Medulla oblongata (tissue), 1 donor: ENCODE measurements around the gene PIGL.
"Not testable (repeated sequence)": the region's sequence is repeated elsewhere in the genome, so short reads cannot be mapped to it uniquely, and the experiment has no call there.

Experiments used
- DNase-seq: peaks from one replicate; pipeline ENCODE4 v3.0.0-alpha.2; 2015; ENCODE audit errors: extremely low spot score

PIGL gene

DNA sequence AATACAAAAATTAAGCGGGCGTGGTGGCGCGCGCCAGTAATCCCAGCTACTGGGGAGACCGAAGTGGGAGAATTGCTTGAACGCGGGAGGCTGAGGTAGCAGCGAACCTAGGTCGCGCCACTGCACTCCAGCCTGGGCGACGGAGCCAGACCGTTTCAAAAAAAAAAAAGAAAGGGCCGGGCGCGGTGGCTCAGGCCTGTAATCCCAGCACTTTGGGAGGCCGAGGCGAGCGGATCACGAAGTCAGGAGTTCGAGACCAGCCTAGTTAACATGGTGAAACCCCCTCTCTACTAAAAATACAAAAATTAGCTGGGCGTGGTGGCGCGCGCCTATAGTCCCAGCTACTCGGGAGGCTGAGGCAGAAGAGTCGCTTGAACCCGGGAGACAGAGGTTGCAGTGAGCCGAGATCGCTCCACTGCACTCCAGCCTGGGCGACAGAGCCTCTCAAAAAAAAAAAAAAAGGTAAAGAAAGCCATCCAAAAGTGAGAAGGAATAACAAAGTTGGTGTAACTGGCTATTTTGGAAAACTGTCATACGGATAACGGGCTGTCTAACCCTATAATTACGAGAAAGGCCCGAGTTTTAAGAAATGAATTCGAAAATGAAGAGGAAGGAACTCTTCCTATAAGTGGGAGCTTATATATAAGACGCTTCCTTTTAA, 539 bp upstream of the PIGL start:
- DNase-seq = not testable (repeated sequence)

DNA sequence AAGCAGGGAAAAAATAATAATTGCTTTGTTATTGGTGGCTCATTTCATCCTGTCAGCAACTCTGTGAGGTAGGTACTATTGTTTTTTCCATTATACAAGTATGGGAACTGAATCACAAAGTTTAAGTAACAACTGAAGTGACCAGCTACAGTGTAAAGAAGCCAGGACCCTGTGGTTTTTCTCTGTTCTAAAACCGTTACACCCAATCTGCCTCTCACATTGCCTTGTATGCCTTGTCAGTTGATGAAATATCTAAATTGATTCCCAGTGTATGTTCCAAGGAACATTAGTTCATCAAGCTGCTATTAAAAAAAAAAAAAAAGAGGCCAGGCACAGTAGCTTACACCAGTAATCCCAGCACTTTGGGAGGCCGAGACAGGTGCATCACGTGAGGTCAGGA, 5.4 kb downstream of the PIGL start:
- no peak for DNase-seq

DNA sequence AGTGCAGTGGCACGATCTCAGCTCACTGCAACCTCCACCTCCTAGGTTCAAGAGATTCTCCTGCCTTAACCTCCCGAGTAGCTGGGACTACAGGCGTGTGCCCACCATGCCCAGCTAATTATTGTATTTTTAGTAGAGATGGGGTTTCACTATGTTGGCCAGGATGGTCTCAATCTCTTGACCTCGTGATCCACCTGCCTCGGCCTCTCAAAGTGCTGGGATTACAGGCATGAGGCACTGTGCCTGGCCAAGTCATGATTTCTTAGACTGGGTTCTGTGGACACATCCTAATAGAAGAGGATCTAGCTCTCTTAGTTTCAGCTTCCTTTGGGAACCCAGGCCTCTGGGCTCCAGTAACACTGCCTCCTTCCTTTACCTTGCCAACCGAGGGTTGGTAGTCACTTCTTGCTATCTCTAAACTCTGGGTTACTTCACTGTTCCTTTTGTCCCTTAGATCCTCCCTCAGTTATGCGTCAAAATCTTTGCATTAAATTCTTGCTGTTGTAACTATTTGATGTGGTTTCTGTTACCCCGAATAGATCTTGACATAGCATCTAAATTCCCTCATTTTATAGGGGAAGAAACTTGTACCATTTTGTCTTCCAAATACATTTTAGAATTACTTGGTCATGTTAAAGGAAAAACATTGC, 13.0 kb downstream of the PIGL start:
- not testable (repeated sequence) for DNase-seq

- DNase-seq = no peak
Measured at GRCh38 chr17:16232391-16232790, 15.4 kb downstream of the PIGL start.

DNA sequence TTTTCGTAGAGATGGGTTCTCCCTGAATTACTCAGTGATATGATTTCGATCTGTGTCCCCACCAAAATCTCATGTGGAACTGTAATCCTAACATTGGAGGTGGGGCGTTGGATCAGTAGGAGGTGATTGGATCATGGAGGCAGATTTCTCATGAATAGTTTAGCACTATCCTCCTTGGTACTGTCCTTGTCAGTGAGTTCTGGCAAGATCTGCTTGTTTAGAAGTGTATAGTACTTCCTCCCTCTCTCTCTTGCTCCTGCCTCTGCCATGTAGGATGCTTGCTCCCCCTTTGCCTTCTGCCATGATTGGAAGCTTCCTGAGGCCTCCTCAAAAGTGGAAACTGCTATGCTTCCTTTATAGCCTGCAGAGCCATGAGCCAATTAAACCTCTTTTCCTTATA, 22.9 kb downstream of the PIGL start:
- no peak for DNase-seq

- DNase-seq = no peak
Measured at GRCh38 chr17:16241906-16242399, 24.9 kb downstream of the PIGL start.

DNA sequence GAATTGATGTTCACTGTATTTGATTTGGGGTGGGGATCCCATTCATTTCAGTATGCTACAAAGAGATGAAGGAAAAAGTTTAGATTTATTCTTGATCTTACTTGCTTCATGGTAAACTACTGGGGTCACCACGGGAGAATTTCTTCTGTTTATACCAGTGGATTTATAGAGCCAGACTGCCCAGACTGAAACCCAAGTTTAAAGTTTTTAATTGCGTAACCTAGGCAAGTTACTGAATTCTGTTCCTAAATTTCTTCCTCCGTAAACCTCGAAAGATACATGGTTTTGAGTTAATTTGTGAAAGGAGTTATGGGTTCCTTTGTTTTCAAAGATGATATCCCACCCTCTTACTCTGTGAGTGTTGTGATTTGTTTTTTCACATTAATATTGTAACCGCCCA, 26.4 kb downstream of the PIGL start:
- no peak for DNase-seq

GRCh38 chr17:16243801-16244567, 27.0 kb downstream of the PIGL start:
- DNase-seq = no peak

DNA sequence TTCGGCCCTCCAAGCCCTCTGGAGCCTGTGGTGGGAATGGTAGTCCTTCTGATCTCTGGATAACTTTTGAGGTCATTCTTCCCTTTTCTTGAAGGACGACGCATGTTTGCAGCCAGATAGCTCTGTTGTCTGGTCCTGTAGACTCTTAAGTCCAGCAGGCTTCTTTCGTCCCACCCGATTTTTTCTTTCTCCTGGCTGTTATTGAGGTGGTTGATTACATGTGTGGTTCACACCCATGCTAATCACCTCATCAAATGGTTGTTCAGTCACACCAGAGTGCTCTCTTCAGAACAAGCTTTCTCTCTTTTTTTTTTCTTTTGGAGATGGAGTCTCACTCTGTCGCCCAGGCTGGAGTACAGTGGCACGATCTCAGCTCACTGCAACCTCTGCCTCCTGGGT, 30.6 kb downstream of the PIGL start:
- DNase-seq = no peak

DNA sequence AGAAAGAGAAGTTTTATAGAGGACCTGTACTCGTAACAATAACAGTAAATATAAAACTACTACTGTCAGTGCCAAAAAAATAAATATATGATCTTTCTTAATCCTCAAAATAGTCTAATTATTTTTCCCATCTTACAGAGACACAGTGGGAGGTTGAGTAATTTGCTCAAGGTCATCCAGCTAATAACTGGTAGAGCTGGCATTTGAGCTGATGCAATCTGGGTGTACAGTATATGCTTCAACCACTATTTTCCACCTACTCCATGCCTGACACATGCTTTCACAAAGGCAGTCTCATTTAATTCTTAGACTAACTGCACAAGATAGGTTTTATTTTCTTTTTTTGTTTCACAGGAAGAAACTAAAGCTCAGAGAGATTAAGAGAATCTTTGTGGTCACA, 33.6 kb downstream of the PIGL start:
- DNase-seq = no peak

GRCh38 chr17:16251043-16251442, 34.0 kb downstream of the PIGL start:
- no peak for DNase-seq

DNA sequence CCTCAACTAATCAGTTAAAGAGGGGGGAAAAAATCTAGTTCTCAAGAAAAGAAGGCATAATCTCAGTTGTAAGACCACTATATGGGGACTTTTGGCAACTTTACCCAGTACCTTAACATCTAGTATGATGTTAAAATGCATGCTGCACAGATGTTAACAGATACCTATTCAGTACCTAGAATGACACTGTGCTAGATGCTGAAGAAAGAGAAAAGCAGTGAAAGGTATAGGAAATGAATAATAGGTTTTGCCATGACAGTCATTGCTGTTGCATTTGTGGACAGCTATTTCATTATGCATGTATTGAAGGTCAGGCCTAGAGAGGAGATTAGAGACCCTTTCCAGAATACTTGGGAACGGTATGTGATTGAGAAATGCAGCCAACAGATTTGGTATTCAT, 34.5 kb downstream of the PIGL start:
- DNase-seq = no peak

DNA sequence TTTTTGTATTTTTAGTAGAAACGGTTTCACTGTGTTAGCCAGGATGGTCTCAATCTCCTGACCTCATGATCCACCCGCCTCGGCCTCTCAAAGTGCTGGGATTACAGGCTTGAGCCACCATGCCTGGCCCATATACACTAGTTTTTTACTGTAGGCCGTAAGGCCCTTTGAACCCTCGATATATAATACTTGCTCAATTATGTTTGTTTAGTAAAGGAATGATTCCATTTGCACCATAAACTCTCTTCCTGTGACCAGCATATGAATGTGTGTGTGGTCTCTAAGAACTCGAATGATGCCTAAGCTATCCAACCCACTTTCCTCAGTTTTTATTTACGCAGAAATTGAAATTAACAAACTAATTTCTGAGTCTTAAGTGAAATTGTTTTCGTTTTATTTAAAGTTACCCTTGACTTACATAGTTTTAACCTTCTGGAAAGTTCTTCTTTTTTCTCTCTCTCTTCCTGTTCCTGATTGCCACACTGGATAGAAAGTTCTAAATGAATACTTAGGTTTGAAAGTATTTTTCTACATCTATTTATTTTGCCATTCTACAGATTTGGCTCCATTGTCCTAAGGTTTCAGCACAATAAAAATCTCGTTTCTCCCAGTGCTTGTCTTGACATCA, 37.9 kb downstream of the PIGL start:
- DNase-seq = peak; percentile 13

DNA sequence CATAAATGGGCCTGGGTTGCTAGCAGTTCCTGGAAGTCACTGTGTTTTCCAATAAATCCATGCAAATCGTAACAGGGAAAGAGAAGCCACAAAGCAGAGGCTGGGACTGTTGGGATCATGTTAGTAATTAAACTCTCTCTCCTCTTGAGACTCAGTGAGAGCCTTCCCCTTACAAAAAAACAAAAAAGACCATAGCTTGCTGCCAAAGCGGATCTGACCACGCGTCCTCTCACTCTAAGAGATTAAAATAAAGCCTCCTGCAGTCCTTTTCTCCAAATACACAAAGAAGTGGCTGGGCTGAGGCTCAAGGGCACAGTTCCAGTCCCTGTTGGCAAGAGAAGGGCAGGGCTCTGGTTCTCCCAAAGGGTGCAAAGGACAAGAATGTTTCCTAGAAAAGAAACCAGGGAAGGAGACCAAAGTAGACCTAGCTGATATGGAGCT, 38.5 kb downstream of the PIGL start:
- DNase-seq = peak; percentile 83

- no peak for DNase-seq
Measured at GRCh38 chr17:16258901-16259300, 41.9 kb downstream of the PIGL start.

DNA sequence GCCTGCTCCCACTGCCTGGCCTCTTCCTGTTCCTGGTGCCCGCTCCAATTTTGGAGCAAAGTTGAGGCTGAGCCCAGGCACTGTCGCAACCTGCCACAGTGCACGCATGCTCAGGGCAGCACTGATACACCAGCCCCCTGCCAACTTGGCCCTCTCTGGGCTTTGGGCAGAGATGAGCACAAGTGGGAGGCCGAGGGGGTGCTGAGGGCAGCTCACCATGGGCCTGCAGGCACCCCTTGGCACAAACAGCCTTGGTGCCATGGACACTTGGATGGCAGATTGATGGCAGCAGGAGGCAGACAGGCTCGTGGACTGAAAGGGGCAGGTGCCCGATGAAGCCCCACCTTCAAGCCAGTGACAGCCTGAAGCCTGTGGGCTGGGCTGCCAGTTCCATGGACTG, 42.9 kb downstream of the PIGL start:
- DNase-seq = no peak

DNA sequence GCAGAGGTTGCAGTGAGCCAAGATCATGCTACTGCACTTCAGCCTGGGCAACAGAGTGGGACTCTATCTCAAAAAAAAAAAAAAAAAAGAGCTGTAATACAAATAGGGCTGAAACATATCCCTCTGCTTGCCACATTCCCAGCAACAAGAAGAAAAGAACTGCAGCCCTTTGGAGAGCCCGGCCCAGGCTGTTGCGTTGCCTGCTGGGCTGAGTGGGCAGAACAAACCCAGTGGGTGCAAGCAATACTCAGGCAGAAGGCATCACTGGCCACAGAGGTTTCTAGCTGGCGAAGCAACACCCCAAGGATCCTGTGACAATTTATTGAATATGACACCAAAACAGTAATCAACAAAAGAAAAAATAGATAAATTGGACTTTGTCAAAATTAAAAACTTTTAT, 44.0 kb downstream of the PIGL start:
- no peak for DNase-seq

GRCh38 chr17:16262201-16262600, 45.2 kb downstream of the PIGL start:
- no peak for DNase-seq

- no peak for DNase-seq
Measured at GRCh38 chr17:16267174-16267573, 50.2 kb downstream of the PIGL start.

DNA sequence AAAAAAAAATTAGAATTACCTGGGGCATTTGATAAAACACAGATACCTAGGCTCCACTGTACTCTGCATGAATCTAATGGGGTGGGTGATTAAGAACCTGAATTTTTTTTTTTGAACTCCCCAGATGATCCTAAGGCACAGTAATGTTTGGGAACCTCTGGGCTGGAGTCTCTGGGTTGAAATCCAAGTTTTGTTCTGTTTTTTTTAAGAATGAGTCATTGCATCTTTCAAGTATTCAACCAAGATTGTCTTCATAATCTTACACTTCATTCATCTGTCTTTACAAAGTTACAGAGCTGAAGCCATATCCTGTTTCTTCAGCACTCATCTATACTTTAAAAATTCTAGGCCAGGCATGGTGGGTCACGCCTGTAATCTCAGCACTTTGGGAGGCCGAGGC, 52.6 kb downstream of the PIGL start:
- DNase-seq = no peak

GRCh38 chr17:16272111-16272840, 55.3 kb downstream of the PIGL start:
- no peak for DNase-seq

DNA sequence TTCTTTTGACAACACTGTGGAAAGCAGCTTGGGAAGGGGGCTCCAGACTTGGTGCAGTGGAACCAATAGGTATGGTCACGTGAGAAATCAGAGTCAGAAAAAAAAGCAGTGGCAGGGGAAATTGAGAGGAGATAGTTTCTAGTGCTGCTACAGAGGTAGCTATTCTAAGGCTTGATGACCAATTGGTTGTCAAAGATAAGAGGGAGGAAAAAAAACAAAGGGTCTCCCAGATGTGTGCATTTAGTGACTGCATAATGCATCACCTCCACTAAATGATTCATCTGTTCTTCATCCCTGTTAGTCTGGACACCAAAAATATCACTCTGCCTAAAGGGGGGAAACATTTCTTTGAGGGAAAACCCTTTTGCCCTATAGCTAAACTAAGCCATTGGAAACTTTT, 56.5 kb downstream of the PIGL start:
- no peak for DNase-seq
